Endothelial cell of umbilical vein (primary cell): ENCODE measurements around the gene CETN1. TPM values are rescaled to one million over a fixed set of nuclear protein-coding genes. Genes with fewer than 3 reads are reported as not detected.

Source experiments
- BruUV-seq: library from RNA; stranded (reverse); fragments of 400-500 nt; replicated peaks from 2 replicates; lab custom pipeline; 2021; lab: Mats Ljungman, UMichigan
- CTCF ChIA-PET: fragments of 300-600, 350-600 bp; sonication (Branson Sonifier 250); formaldehyde crosslinking; loops from one replicate; lab custom pipeline; 2021; ENCODE audit warnings: antibody characterized with exemption, inconsistent platforms; lab: Charles Lee
- POLR2A ChIA-PET: fragments of 300-600, 350-600 bp; sonication (Branson Sonifier 250); formaldehyde crosslinking; loops from one replicate; lab custom pipeline; 2021; ENCODE audit warnings: antibody characterized with exemption, inconsistent platforms; lab: Charles Lee
- DNase-seq: peaks from one replicate; pipeline ENCODE4 v3.0.0-alpha.2; 2011; ENCODE audit warnings: low read depth, low spot score
- FAIRE-seq: peaks from 2 replicates; lab custom pipeline; 2011; peaks lifted over from hg19 to GRCh38; lab: Jason Lieb, UNC
- H2AFZ ChIP-seq: 2 replicates; pipeline ENCODE4 v1.6.0; 2012; ENCODE audit warnings: low read depth, low read length, control low read depth, inconsistent platforms
- H3K27ac ChIP-seq: 2 replicates; pipeline ENCODE4 v1.5.1; 2011; ENCODE audit warnings: low read depth, mild to moderate bottlenecking, control low read depth, low read length, moderate library complexity; ENCODE audit not compliant: insufficient read depth
- H3K27me3 ChIP-seq, 2 experiments: 2 replicates each; pipeline versions ENCODE4 v1.6.0 to v1.6.1; 2011; ENCODE audit warnings: low read length in 2 of 2, mixed read lengths in 1 of 2; ENCODE audit not compliant: control insufficient read depth in 2 of 2, insufficient read depth in 2 of 2
- H3K36me3 ChIP-seq, 2 experiments: 2 replicates in 1 of 2; 3 replicates in 1 of 2; pipeline ENCODE4 v1.5.1; 2011; ENCODE audit warnings: low read length in 2 of 2, mild to moderate bottlenecking in 1 of 2, moderate library complexity in 1 of 2; ENCODE audit not compliant: control insufficient read depth in 2 of 2, insufficient read depth in 2 of 2; ENCODE audit errors: extremely low read depth in 1 of 2
- H3K4me1 ChIP-seq: 3 replicates; pipeline ENCODE4 v1.5.1; 2011; ENCODE audit warnings: mild to moderate bottlenecking, low read length; ENCODE audit not compliant: control insufficient read depth, insufficient read depth; ENCODE audit errors: extremely low read depth
- H3K4me2 ChIP-seq: 2 replicates; pipeline ENCODE4 v1.6.1; 2011; ENCODE audit warnings: low read length, control low read depth, mixed read lengths; ENCODE audit not compliant: insufficient read depth
- H3K4me3 ChIP-seq, 3 experiments: fragments of 200-600 bp in 1 of 3; sonication (generic), shearing (Covaris generic) in 1 of 3; replicated peaks in 1 of 3; 2 replicates each; pipeline ENCODE4 v1.5.1; 2011 to 2016; ENCODE audit warnings: control low read depth in 3 of 3, low read length in 3 of 3, mild to moderate bottlenecking in 2 of 3, inconsistent platforms in 1 of 3, low read depth in 1 of 3, moderate library complexity in 1 of 3; ENCODE audit not compliant: insufficient read depth in 1 of 3
- H3K79me2 ChIP-seq: 2 replicates; pipeline ENCODE4 v1.6.0; 2012; ENCODE audit warnings: low read length, inconsistent platforms; ENCODE audit not compliant: control insufficient read depth, insufficient read depth
- H3K9ac ChIP-seq: replicated peaks from 2 replicates; pipeline ENCODE3; 2011; ENCODE audit warnings: low read length, control low read depth; ENCODE audit not compliant: insufficient read depth; ENCODE audit errors: extremely low read depth
- H3K9me1 ChIP-seq: replicated peaks from 3 replicates; pipeline ENCODE4 v1.6.0; 2011; ENCODE audit warnings: mild to moderate bottlenecking, low read length; ENCODE audit not compliant: control insufficient read depth, insufficient read depth; ENCODE audit errors: extremely low read depth
- H3K9me3 ChIP-seq: replicated peaks from 2 replicates; pipeline ENCODE4 v1.5.1; 2012; ENCODE audit warnings: low read length, inconsistent platforms; ENCODE audit not compliant: control insufficient read depth, insufficient read depth
- H4K20me1 ChIP-seq: replicated peaks from 2 replicates; pipeline ENCODE3; 2011; ENCODE audit warnings: mild to moderate bottlenecking, low read length; ENCODE audit not compliant: control insufficient read depth, insufficient read depth; ENCODE audit errors: extremely low read depth
- EZH2 ChIP-seq: IDR thresholded peaks from 2 replicates; pipeline ENCODE4 v1.6.1; 2012; ENCODE audit warnings: borderline replicate concordance, low read depth, mild to moderate bottlenecking, moderate library complexity, low read length, inconsistent platforms; ENCODE audit not compliant: severe bottlenecking
- FOS ChIP-seq: IDR thresholded peaks from 2 replicates; pipeline ENCODE4 v1.6.1; 2011; ENCODE audit warnings: mild to moderate bottlenecking, low read length, moderate library complexity, borderline replicate concordance; ENCODE audit not compliant: insufficient read depth
- GATA2 ChIP-seq: IDR thresholded peaks from 2 replicates; pipeline ENCODE4 v1.7.0; 2011; ENCODE audit warnings: low read depth, mild to moderate bottlenecking, moderate library complexity, mixed read lengths, low read length; ENCODE audit not compliant: insufficient read length, insufficient read depth
- JUN ChIP-seq: IDR thresholded peaks from 2 replicates; pipeline ENCODE4 v1.6.1; 2011; ENCODE audit warnings: borderline replicate concordance, low read depth; ENCODE audit not compliant: insufficient read length, insufficient read depth
- POLR2A ChIP-seq: IDR thresholded peaks from 2 replicates; pipeline ENCODE4 v1.6.1; 2012; ENCODE audit warnings: low read depth, mild to moderate bottlenecking, control low read depth, low read length
- POLR2AphosphoS5 ChIP-seq: IDR thresholded peaks from 2 replicates; pipeline ENCODE4 v1.6.1; 2012; ENCODE audit warnings: low read depth, mild to moderate bottlenecking, control low read depth, low read length, moderate library complexity; ENCODE audit not compliant: insufficient read depth
- dilution Hi-C: fragments of 300-500 bp; cut with MboI; formaldehyde crosslinking; loops from one replicate; pipeline ENCODE4 v1.15.0; 2019; ENCODE audit warnings: low sequenced_read_pairs; ENCODE audit not compliant: extremely low pct_ligation_motif_present
- intact Hi-C: fragments of 100-400 bp; cut with micrococcal nuclease; formaldehyde crosslinking; loops from one replicate; pipeline ENCODE4 v1.10.0; 2022
- polyA plus RNA-seq, 4 experiments: library from polyadenylated mRNA; depleted of rRNA in 3 of 4; stranded (reverse) in 3 of 4; unstranded in 1 of 4; fragments of >200 nt; gene quantifications; 2 replicates each; pipeline versions ENCODE4 v1.2.1 to v1.2.3, GENCODE V29; 2011 to 2012; ENCODE audit warnings: missing spikeins in 1 of 4
- total RNA-seq: library from RNA; stranded (reverse); gene quantifications from 2 replicates; pipeline ENCODE4 v1.2.3, GENCODE V29; 2021
- TF ChIP-seq, protein P1 (sequence below), 2 donors: IDR thresholded peaks; 1 replicate in 1 of 2; 2 replicates in 1 of 2; pipeline ENCODE4 v1.5.1; 2011; ENCODE audit warnings: low read length in 2 of 2, mild to moderate bottlenecking in 2 of 2, moderate library complexity in 2 of 2, control low read depth in 1 of 2, inconsistent platforms in 1 of 2, low read depth in 1 of 2; ENCODE audit not compliant: insufficient read depth in 1 of 2; ENCODE audit errors: extremely low read depth in 1 of 2
- TF ChIP-seq, protein P2 (sequence below): IDR thresholded peaks from 2 replicates; pipeline ENCODE4 v1.6.1; 2011; ENCODE audit not compliant: insufficient read depth, insufficient read length

The CETN1 gene
- total and polyA plus RNA-seq, 2 donors (not counting 3 experiments of a cell fraction or from before 2014, with no cell fraction given) = not detected

DNA sequence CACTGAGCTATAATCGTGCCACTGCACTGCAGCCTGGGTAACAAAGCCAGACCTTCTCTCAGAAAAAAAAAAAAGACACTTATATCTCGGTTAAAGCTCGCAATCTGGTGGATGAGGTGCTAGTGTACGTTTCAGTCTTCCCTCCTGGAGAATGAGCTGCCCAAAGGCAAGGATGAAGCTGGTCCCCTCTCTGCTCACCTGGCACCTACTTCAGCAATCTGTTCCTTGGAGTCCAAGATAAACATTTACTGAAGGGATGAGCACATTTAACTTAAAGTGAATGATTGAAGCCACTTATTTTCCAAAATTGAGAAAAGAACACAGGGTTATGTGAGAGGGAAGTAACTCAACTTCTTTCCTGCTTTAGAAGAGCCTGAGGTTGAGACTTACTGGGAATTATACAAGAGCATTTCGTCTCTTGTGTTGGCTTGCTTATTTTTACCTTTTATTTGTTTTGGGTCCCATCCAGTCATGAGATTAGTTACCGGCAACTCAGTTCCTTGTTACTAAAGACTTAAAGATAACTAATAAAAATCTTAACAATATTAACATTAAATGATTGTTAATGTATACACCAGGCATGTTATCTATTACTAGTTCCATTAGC is 46.1 kb upstream of the CETN1 start:
- no peaks in the 10 kb centered on the region for H3K27me3 ChIP-seq
- H3K79me2 ChIP-seq = no peaks in the 10 kb centered on the region
- no TSS peak for BruUV-seq
- no peak overlapping the region for H3K4me2 ChIP-seq
- no peak overlapping the region for H3K9ac ChIP-seq
- H2AFZ ChIP-seq = no peak overlapping the region
- no peaks in the 10 kb centered on the region for H4K20me1 ChIP-seq
- intact Hi-C loops = no loop called here
- dilution Hi-C loops = no loop called here
- DNase-seq (no peak), FAIRE-seq (no peak)
- no peaks in the 10 kb centered on the region for H3K9me3 ChIP-seq
- H3K4me3 ChIP-seq = no peak overlapping the region
- H3K36me3 ChIP-seq = no peaks in the 10 kb centered on the region
- H3K4me1 ChIP-seq = no peaks in the 10 kb centered on the region
- no peak overlapping the region for H3K27ac ChIP-seq
- TF ChIP-seq GATA2 (no peak), FOS (no peak)
- TF ChIP-seq, protein P1, sequence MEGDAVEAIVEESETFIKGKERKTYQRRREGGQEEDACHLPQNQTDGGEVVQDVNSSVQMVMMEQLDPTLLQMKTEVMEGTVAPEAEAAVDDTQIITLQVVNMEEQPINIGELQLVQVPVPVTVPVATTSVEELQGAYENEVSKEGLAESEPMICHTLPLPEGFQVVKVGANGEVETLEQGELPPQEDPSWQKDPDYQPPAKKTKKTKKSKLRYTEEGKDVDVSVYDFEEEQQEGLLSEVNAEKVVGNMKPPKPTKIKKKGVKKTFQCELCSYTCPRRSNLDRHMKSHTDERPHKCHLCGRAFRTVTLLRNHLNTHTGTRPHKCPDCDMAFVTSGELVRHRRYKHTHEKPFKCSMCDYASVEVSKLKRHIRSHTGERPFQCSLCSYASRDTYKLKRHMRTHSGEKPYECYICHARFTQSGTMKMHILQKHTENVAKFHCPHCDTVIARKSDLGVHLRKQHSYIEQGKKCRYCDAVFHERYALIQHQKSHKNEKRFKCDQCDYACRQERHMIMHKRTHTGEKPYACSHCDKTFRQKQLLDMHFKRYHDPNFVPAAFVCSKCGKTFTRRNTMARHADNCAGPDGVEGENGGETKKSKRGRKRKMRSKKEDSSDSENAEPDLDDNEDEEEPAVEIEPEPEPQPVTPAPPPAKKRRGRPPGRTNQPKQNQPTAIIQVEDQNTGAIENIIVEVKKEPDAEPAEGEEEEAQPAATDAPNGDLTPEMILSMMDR (IDR thresholded peaks at IDR 0.05; ENCODE audit: extremely low read depth in 1 of 2, insufficient read depth in 1 of 2, low read depth in 1 of 2, low read length in 2 of 2) = no peak
- POLR2A ChIA-PET = no interaction called here
- H3K9me1 ChIP-seq = no peaks in the 10 kb centered on the region
- CTCF ChIA-PET = no interaction called here

DNA sequence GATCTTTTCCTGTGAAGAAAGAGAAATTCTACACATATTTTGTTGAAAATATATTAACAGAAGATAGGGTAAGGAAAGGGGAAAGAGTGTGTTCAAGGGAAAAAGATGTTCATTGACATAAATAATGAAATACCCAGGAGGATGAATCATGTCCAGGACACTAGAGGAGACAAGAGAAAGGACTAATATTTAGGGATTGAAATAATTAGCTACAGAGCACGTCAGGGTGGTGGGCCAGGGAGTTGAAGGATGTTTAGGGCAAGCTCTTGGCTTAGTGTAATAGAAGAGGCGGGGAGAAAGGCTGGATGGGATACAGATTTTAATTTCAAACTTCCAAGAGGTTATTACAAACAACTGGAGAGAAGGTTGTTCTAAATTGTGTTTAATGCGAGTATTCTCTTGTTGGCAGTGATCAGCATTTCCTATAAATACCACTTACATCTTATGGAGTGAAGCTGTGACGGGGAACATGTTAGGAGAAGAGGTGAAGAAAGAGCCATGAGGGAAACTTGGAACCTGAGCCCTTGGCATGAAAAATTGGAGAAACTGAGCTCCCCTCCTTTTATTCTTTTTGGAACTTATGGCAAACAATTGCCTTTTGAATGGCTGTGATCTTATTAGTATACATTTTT is 36.6 kb upstream of the CETN1 start:
- no peak for DNase-seq
- dilution Hi-C loops (no loop called here), intact Hi-C loops (no loop called here)
- BruUV-seq = no TSS peak
- Histone ChIP-seq H3K9me1 (no peaks in the 10 kb centered on the region), H3K9me3 (no peaks in the 10 kb centered on the region), H3K27ac (no peak overlapping the region), H3K4me2 (no peak overlapping the region), H3K4me3 (no peak overlapping the region), H3K36me3 (no peaks in the 10 kb centered on the region), H3K27me3 (peaks cover 4 to 8% of the 10 kb centered on the region in 2 experiments), H4K20me1 (no peaks in the 10 kb centered on the region), H3K9ac (no peak overlapping the region), H3K4me1 (no peaks in the 10 kb centered on the region), H2AFZ (no peak overlapping the region), H3K79me2 (no peaks in the 10 kb centered on the region)
- POLR2A ChIA-PET = no interaction called here
- CTCF ChIA-PET = no interaction called here
- FAIRE-seq = no peak
- TF ChIP-seq POLR2AphosphoS5 = no peak
- no peak for TF ChIP-seq GATA2
- TF ChIP-seq, protein P2, sequence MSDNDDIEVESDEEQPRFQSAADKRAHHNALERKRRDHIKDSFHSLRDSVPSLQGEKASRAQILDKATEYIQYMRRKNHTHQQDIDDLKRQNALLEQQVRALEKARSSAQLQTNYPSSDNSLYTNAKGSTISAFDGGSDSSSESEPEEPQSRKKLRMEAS = no peak
- no peak for TF ChIP-seq EZH2
- TF ChIP-seq, protein P1 (IDR thresholded peaks at IDR 0.05; ENCODE audit: extremely low read depth in 1 of 2, insufficient read depth in 1 of 2, low read depth in 1 of 2, low read length in 2 of 2) = no peak
- TF ChIP-seq FOS = no peak
- TF ChIP-seq POLR2A = no peak
- TF ChIP-seq JUN = no peak
